K562 (cell line): ENCODE results near the gene CLIP4. TPM values are rescaled to one million over a fixed set of nuclear protein-coding genes. Genes with fewer than 3 reads are reported as not detected.

Experiments
- FOXK2 ChIP-seq, 2 experiments: fragments of 450-650 bp; IDR thresholded peaks in 1 of 2; conservative IDR thresholded peaks in 1 of 2; 2 replicates each; pipeline ENCODE4 v1.6.1; 2016; ENCODE audit warnings: low read depth in 2 of 2, mild to moderate bottlenecking in 1 of 2
- ID3 ChIP-seq, 2 experiments: fragments of 250-450 bp in 1 of 2; fragments of 450-650 bp in 1 of 2; sonication (Bioruptor Pico) in 1 of 2; IDR thresholded peaks; 2 replicates each; pipeline versions ENCODE4 v1.6.1 to v1.8.0; 2016 to 2021; ENCODE audit warnings: mild to moderate bottlenecking in 2 of 2, moderate library complexity in 2 of 2, missing compliant biosample characterization in 1 of 2, missing genetic modification characterization in 1 of 2
- MCM5 ChIP-seq: fragments of 450-650 bp; IDR thresholded peaks from 2 replicates; pipeline ENCODE4 v1.6.1; 2016; ENCODE audit warnings: low read depth
- MEIS2 ChIP-seq: fragments of 450-650 bp; IDR thresholded peaks from 2 replicates; pipeline ENCODE4 v1.6.1; 2014; ENCODE audit warnings: mild to moderate bottlenecking; ENCODE audit not compliant: partially characterized antibody
- ZNF174 ChIP-seq: fragments of 250-450 bp; sonication (Bioruptor Pico); IDR thresholded peaks from 2 replicates; pipeline ENCODE4 v1.4.0; 2020; ENCODE audit warnings: mild to moderate bottlenecking
- ZNF212 ChIP-seq: fragments of 450-650 bp; formaldehyde crosslinking; IDR thresholded peaks from 2 replicates; pipeline ENCODE4 v1.4.0; 2020; ENCODE audit warnings: mild to moderate bottlenecking
- ZNF280B ChIP-seq: fragments of 250-450 bp; sonication (Bioruptor Pico); IDR thresholded peaks from 2 replicates; pipeline ENCODE4 v1.5.1; 2021; ENCODE audit warnings: mild to moderate bottlenecking
- polyA plus RNA-seq, 8 experiments: library from polyadenylated mRNA; depleted of rRNA in 4 of 8; stranded (reverse) in 5 of 8; unstranded in 3 of 8; fragments of >200 nt; fragmentation: Nextera tagmentation in 2 of 8; fragmentation: Illumina TruSeq in 1 of 8; extraction: Ambion mirVana in 2 of 8; extraction: Trizol in 1 of 8; gene quantifications; 2 replicates each; pipeline versions ENCODE4 v1.2.1 to v1.2.3, GENCODE V29; 2011 to 2014; ENCODE audit warnings: inconsistent platforms in 1 of 8, missing spikeins in 1 of 8
- total RNA-seq, 7 experiments: library from RNA; depleted of rRNA in 6 of 7; stranded (reverse); fragments of >200 nt in 6 of 7; fragmentation: Illumina TruSeq in 2 of 7; extraction: Trizol in 2 of 7; gene quantifications; 2 replicates each; pipeline versions ENCODE4 v1.2.1 to v1.2.3, GENCODE V29; 2011 to 2021; ENCODE audit warnings: low replicate concordance in 1 of 7
- TF ChIP-seq, protein P1 (sequence below): sonication (generic); formaldehyde crosslinking; IDR thresholded peaks from 2 replicates; pipeline ENCODE4 v1.8.0; 2022; ENCODE audit warnings: mild to moderate bottlenecking, low read depth, missing genetic modification reagents

The CLIP4 gene
- total and polyA plus RNA-seq, 9 of the 15 experiments (the other 6 are each of a cell fraction or from before 2014, with no cell fraction given) = 0.03 to 0.38 (median 0.13) TPM; not detected in 5

GRCh38 chr2:29235411-29235810, 120.2 kb downstream of the CLIP4 start (continued):
- TF ChIP-seq ZNF280B (CRISPR knock-in tag) (no peak), MCM5 (no peak), FOXK2 (conservative IDR thresholded peaks at IDR 0.05 in 1 of 2, IDR thresholded peaks at IDR 0.05 in 1 of 2; ENCODE audit: low read depth in 2 of 2) (no peak), ZNF174 (CRISPR knock-in tag) (no peak), MEIS2 (no peak), ID3 (CRISPR knock-in tag; IDR thresholded peaks at IDR 0.05) (no peak), ID3 (tag; IDR thresholded peaks at IDR 0.05) (no peak), ZNF212 (CRISPR knock-in tag) (no peak)
- TF ChIP-seq, protein P1, sequence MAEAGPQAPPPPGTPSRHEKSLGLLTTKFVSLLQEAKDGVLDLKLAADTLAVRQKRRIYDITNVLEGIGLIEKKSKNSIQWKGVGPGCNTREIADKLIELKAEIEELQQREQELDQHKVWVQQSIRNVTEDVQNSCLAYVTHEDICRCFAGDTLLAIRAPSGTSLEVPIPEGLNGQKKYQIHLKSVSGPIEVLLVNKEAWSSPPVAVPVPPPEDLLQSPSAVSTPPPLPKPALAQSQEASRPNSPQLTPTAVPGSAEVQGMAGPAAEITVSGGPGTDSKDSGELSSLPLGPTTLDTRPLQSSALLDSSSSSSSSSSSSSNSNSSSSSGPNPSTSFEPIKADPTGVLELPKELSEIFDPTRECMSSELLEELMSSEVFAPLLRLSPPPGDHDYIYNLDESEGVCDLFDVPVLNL (CRISPR knock-in tag) = no peak
